Thymus (tissue), 11 donors: ENCODE measurements around the gene JMJD1C. TPM values are rescaled to one million over a fixed set of nuclear protein-coding genes. Genes with fewer than 3 reads are reported as not detected.
A peak's percentile ranks its signal among the peaks of the same experiment; 100 is the strongest.

Experiments used
- DNase-seq, 9 donors: peaks; one replicate each; pipeline ENCODE4 v3.0.0-alpha.2; 2013; ENCODE audit warnings: low spot score in 9 of 9, low read depth in 6 of 9, missing footprints in 1 of 9
- H3K27ac ChIP-seq, 2 donors: one replicate each; pipeline ENCODE4 v1.5.1; 2013; ENCODE audit warnings: control low read depth in 1 of 2, low read depth in 1 of 2, low read length in 1 of 2, mild to moderate bottlenecking in 1 of 2, moderate library complexity in 1 of 2
- H3K27me3 ChIP-seq, 2 donors: one replicate each; pipeline ENCODE4 v1.5.1; 2013; ENCODE audit warnings: low read length in 1 of 2; ENCODE audit not compliant: control insufficient read depth in 2 of 2, insufficient read depth in 1 of 2
- H3K36me3 ChIP-seq, 2 donors: one replicate each; pipeline ENCODE4 v1.5.1; 2013; ENCODE audit warnings: low read length in 1 of 2, mild to moderate bottlenecking in 1 of 2, moderate library complexity in 1 of 2; ENCODE audit not compliant: control insufficient read depth in 2 of 2, insufficient read depth in 2 of 2
- H3K4me1 ChIP-seq, 2 donors: one replicate each; pipeline ENCODE4 v1.5.1; 2013; ENCODE audit warnings: low read length in 2 of 2; ENCODE audit not compliant: control insufficient read depth in 2 of 2, insufficient read depth in 2 of 2
- H3K4me3 ChIP-seq, 2 donors: one replicate each; pipeline ENCODE4 v1.5.1; 2013; ENCODE audit warnings: low read length in 2 of 2, control low read depth in 1 of 2, mild to moderate bottlenecking in 1 of 2
- H3K9me3 ChIP-seq, 2 donors: one replicate each; pipeline ENCODE4 v1.5.1; 2013; ENCODE audit warnings: low read length in 1 of 2, mild to moderate bottlenecking in 1 of 2; ENCODE audit not compliant: control insufficient read depth in 2 of 2, insufficient read depth in 1 of 2
- WGBS: extraction: QIAGEN DNeasy Blood & Tissue Kit; methylation state at CpG from one replicate; pipeline ENCODE4 v1.1.7; 2013; 5-methylcytosine and 5-hydroxymethylcytosine counted together
- polyA plus RNA-seq: library from polyadenylated mRNA; stranded (reverse); fragments of 200-250 nt; gene quantifications from one replicate; pipeline ENCODE4 v1.2.3, GENCODE V29; 2013
- total RNA-seq: library from RNA; stranded (reverse); fragments of 120-200 nt; gene quantifications from one replicate; pipeline ENCODE4 v1.2.4, GENCODE V29; 2013
- donor health status: healthy.

The JMJD1C gene
- total and polyA plus RNA-seq, 2 donors = 70.8 to 86.2 TPM

DNA sequence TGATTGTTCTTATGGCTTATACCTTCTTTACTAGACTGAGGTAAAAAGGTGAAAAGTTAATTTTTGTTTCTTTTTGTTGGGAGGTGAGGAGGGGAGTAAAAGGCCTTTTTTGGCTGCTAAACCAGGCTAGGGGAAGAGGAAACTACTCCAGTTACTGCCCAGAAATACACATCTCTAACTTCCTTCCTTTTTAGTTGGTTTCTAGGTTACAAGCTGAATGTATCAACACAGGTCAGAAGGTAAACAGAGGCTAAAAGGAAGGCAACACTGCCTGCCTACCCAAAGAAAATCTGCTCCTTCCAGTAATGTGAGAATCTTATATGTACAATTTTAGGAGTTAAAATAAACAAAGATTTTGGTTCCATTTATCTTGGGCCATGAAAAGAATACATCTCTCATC is 192.2 kb downstream of the JMJD1C start:
- H3K4me1 ChIP-seq = peaks cover 4 to 6% of the 10 kb centered on the region in 2 donors
- peak overlapping the region in 1 of 2 donors; percentile 62 for H3K27ac ChIP-seq
- H3K36me3 ChIP-seq = no peaks in the 10 kb centered on the region
- no peak overlapping the region for H3K4me3 ChIP-seq
- no peaks in the 10 kb centered on the region for H3K9me3 ChIP-seq
- peak in 4 of 9 donors; percentile 17 to 62 (median 36) for DNase-seq
- H3K27me3 ChIP-seq = no peaks in the 10 kb centered on the region

GRCh38 chr10:63268798-63269503 is 196.8 kb downstream of the JMJD1C start:
- no peaks in the 10 kb centered on the region for H3K36me3 ChIP-seq
- no peaks in the 10 kb centered on the region for H3K27me3 ChIP-seq
- peak overlapping the region; percentile 96 to 99 for H3K27ac ChIP-seq
- no peaks in the 10 kb centered on the region for H3K9me3 ChIP-seq
- WGBS = under 1% methylated on average over 17 of the region's 17 CpGs
- H3K4me1 ChIP-seq = peaks cover 4 to 6% of the 10 kb centered on the region in 2 donors
- peak; percentile 75 to 96 (median 87) for DNase-seq
- H3K4me3 ChIP-seq = peak overlapping the region; percentile 61 to 88

DNA sequence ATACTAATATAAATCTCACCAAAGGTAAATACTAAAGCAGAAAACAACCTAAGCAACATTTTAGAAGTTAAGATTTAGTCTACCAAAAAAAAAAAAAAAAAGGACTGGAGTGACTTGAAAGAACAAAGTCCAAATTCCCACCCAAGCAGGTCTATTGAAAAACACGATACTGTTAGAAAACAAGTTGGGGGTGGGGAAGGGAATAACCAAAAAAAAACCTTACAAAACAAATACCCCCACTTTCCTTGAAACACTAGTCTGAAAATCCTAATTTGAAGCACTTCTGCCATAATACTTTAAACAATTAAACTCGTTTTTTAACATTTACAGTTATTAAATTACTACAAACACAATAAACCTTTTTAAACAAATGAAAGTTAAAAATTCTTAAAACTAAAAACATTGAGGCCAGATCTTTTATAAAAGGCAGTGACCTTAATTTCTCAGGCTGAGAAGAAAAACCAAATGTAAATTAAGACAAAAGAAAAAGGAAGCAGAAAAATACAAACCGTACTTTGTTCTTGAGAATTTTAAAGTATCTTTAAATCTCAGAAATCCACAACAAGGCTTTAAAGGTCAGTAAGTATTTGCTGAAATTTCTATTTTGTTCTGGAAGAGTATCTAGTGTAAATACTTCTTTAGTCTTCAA is 197.5 kb downstream of the JMJD1C start:
- DNase-seq = peak in 4 of 9 donors; percentile 24 to 38 (median 26)

GRCh38 chr10:63267414-63268148 is 198.2 kb downstream of the JMJD1C start:
- H3K4me1 ChIP-seq = no peaks in the 10 kb centered on the region
- peak in 7 of 9 donors; percentile 29 to 72 (median 45) for DNase-seq

More for the DNA sequence above, 197.5 kb downstream of the JMJD1C start:
- Histone ChIP-seq H3K9me3 (no peaks in the 10 kb centered on the region), H3K27ac (peak overlapping the region; percentile 96 to 99), H3K36me3 (no peaks in the 10 kb centered on the region), H3K4me1 (peaks cover 0 to 2% of the 10 kb centered on the region in 2 donors), H3K27me3 (no peaks in the 10 kb centered on the region), H3K4me3 (peak overlapping the region; percentile 61 to 88)
- 0% methylated on average over 3 of the region's 3 CpGs for WGBS

GRCh38 chr10:63266391-63267316 is 199.1 kb downstream of the JMJD1C start:
- Histone ChIP-seq H3K36me3 (no peaks in the 10 kb centered on the region), H3K4me3 (peak overlapping the region; percentile 42 to 61), H3K27ac (peak overlapping the region in 1 of 2 donors; percentile 96), H3K27me3 (no peaks in the 10 kb centered on the region), H3K9me3 (no peaks in the 10 kb centered on the region), H3K4me1 (no peaks in the 10 kb centered on the region)
- 1% methylated on average over 6 of the region's 6 CpGs for WGBS
- DNase-seq = peak in 7 of 9 donors; percentile 11 to 63 (median 33)

More at GRCh38 chr10:63267414-63268148, 198.2 kb downstream of the JMJD1C start:
- WGBS = under 1% methylated on average over 6 of the region's 6 CpGs
- Histone ChIP-seq H3K27me3 (no peaks in the 10 kb centered on the region), H3K27ac (peak overlapping the region; percentile 87 to 96), H3K9me3 (no peaks in the 10 kb centered on the region), H3K36me3 (no peaks in the 10 kb centered on the region), H3K4me3 (peak overlapping the region; percentile 61 to 88)

DNA sequence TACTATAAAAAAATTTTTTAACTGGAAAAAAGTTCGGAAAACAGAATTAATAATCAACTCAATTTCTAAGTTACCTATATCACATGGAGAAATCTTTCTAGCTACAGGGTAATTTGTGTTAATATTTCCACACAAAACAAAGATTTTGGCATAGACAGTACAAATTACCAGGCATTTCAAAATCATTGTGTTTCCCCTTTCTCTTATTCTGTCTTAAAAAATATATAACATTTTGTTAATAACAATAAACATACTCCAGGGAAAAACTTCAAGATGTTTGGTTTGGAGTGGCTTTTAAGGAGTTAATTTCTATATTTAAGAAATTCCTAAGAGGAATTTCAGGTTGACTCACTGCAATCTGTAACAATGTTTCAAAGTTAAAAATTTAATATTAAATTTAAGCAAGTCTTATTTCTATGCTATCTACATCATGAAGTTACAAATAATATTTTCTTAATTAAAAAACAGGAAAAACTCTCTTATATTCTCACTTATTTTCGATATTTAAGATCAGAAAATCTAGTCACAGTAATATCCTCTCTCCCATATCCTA is 200.0 kb downstream of the JMJD1C start:
- Histone ChIP-seq H3K27ac (peak overlapping the region in 1 of 2 donors; percentile 96), H3K36me3 (peaks cover 3 to 7% of the 10 kb centered on the region in 2 donors), H3K9me3 (no peaks in the 10 kb centered on the region), H3K4me3 (peak overlapping the region; percentile 61 to 70), H3K4me1 (peaks cover 0 to 4% of the 10 kb centered on the region in 2 donors), H3K27me3 (no peaks in the 10 kb centered on the region)
- WGBS = 4% methylated on average over 2 of the region's 2 CpGs
- no peak for DNase-seq

GRCh38 chr10:63265222-63265617 is 200.6 kb downstream of the JMJD1C start:
- under 1% methylated on average over 5 of the region's 5 CpGs for WGBS
- Histone ChIP-seq H3K27me3 (no peaks in the 10 kb centered on the region), H3K36me3 (peaks cover 3 to 8% of the 10 kb centered on the region in 2 donors), H3K4me3 (peak overlapping the region; percentile 51 to 70), H3K27ac (peak overlapping the region; percentile 54 to 60), H3K9me3 (no peaks in the 10 kb centered on the region), H3K4me1 (peaks cover 0 to 4% of the 10 kb centered on the region in 2 donors)
- DNase-seq = peak in 8 of 9 donors; percentile 38 to 80 (median 54)

DNA sequence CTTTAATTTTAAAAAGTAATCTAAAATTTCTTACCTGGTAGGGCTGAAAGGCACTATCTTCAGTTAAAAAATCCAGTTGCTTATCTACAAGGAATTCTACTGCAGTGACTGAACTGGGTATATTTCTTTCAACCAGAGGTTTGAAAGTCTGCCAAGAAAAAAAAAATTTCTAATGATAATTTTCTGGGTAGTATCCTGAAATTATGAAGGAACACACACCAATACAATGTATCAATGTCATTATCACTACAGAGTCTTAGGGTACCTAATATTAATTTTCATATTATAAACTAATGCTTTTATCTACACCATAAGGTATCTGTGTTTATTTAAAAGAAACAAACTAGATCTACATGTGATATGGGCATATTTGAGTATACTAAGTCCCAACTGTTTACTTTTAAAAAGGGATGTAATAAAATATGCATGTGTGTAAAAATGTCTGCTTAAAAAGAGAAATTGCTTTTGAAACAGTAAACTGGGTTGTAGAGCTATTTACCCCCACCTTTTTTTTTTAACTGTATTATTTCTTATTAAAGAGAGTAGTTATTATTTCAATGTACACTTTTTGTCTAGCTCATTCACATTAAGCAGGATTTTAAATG is 201.1 kb downstream of the JMJD1C start:
- no peak overlapping the region for H3K27ac ChIP-seq
- no peaks in the 10 kb centered on the region for H3K27me3 ChIP-seq
- peaks cover 0 to 4% of the 10 kb centered on the region in 2 donors for H3K4me1 ChIP-seq
- peaks cover 3 to 8% of the 10 kb centered on the region in 2 donors for H3K36me3 ChIP-seq
- DNase-seq = no peak
- H3K9me3 ChIP-seq = no peaks in the 10 kb centered on the region
- peak overlapping the region; percentile 51 to 70 for H3K4me3 ChIP-seq
